DMS53 treated with DMSO at 0.1 percent for 48 hours (cell line): ENCODE measurements around the gene CREM.
A peak's percentile ranks its signal among the peaks of the same experiment; 100 is the strongest.
"Not testable (repeated sequence)": the region's sequence is repeated elsewhere in the genome, so short reads cannot be mapped to it uniquely, and the experiment has no call there.

ENCODE experiments used
- DNase-seq: peaks from one replicate; lab custom pipeline; 2025; ENCODE audit not compliant: unreplicated experiment; lab: John Stamatoyannopoulos, UW

CREM gene

DNA sequence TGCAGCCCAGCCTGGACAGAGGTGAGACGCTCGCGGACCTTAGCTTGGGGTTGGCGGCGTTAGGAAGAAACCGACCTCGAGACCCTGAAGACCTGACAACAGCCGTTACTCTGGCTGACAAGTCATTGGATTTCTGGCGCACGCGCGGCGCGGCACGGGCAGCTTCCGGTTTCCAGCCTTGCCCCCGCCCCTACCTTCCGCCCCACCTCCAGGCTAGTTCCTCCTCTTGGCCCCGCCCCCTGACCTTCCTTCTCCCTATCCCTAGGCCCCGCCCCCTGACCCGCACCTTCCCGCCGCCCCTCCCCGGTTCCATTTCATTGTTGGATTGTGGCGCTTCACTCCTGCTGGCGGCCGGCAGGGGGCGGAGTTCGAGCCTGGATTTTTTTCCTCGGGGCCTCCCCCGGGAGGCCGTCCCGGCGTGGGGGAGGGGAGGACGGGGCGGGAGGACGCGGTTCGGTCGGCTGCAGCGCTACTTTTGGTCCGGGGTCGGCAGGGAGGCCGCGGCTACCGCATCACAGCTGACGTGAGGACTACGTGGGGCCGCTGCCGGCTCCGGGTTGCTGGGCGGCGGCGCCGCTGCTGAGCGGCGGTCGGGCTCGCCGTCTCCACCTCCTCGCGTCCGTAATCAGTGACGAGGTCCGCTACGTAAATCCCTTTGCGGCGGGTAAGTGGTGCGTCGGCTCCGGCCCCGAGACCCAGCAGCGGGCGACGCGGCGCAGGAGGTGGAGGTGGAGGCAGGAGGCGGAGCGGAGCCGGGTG is at the start of gene CREM:
CREM (plus strand) TSS at position 317 of the 759 bp plus-strand sequence. CDS start 10,990 bp downstream, outside the sequence.
- DNase-seq, result peak; percentile 91

GRCh38 chr10:35079265-35079664 is 47.4 kb upstream of the CREM start:
- DNase-seq, result no peak

- DNase-seq, result no peak
These were observed 46.9 kb upstream of the CREM start for GRCh38 chr10:35079763-35080162.

GRCh38 chr10:35080261-35080660 is 46.4 kb upstream of the CREM start:
- not testable (repeated sequence) for DNase-seq

DNA sequence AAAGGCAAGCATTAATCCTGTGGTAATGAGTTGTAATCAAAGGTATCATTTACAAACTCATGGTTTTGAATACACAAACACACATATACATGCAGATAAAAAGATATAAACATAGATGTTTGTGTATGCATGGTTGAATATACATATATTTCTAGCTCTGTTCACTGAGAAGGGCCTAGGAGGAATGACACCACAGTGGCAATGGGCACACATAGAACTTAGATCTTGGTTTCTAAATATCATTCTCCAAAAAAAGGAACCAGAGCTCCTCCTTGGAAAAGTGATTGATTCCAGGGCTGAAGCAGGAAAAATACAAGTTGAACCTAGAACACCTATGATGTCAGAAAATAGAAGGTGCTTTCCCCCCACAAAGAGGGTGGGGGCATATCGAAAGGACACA is 43.4 kb upstream of the CREM start:
- no peak for DNase-seq

GRCh38 chr10:35089611-35090161 is 37.0 kb upstream of the CREM start:
- no peak for DNase-seq

DNA sequence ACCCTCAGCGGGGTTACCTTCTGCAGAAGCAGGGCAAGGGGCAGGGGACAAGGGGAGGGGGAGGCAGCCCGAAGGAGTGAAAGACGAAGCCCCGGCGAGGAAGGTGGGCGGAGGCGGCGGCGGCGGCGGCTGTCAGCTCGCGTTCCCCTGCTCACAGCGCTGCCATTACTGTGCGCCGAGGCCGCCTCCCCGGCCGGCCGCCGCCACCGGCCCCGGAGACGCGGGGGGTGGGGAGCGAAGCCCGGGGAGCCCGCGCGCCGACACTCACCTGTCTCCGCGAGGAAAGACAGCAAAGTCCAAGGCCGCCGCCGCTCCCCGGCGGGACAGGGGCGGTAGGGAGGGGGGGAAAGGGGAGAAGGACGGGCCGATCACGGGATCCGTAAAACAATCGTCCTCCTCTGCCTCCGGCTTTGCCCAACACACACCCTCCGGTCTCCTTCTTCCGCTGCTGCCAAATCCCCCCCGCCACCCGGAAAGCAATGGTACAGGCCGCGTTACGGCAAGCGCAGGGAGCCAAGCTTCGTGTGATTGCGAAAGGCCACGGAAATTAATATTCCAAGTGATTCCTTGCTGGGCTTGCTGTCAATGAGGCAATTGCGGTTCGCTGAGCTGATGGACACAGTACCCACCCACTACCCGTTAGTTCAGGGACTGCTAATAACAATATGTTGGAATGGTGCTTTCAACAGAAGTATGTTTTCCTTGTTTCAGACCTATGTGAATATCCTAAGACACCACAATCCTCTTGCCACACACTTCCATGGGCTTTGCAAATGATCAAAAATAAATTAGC is 36.3 kb upstream of the CREM start, which contains the start of gene CUL2:
CUL2 (minus strand) TSS at position 180 of the 793 bp plus-strand sequence. CDS start 19,024 bp downstream, outside the sequence.
- DNase-seq, result peak; percentile 90

GRCh38 chr10:35091994-35092790 is 34.5 kb upstream of the CREM start:
- no peak for DNase-seq

GRCh38 chr10:35092851-35093250 is 33.8 kb upstream of the CREM start:
- no peak for DNase-seq

DNA sequence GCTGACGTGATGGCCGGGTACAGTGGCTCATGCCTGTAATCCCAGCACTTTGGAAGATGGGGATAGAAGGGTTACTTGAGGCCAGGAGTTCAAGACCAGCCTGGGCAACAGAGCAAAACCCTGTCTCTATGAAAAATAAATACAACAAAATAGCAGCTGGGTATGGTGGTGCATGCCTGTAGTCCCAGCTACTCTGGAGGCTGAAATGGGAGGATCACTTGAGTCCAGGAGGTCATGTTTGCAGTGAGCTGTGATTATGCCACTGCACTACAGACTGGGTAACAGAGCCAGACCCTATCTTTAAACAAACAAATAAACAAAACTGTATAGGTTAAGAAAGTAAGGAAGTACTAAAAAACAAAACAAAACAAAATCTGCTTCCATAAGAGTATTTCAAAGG is 30.3 kb upstream of the CREM start:
- DNase-seq, result no peak

- no peak for DNase-seq
These were observed 29.1 kb upstream of the CREM start for GRCh38 chr10:35097510-35097909.

GRCh38 chr10:35103882-35104281 is 22.8 kb upstream of the CREM start:
- DNase-seq, result no peak

DNA sequence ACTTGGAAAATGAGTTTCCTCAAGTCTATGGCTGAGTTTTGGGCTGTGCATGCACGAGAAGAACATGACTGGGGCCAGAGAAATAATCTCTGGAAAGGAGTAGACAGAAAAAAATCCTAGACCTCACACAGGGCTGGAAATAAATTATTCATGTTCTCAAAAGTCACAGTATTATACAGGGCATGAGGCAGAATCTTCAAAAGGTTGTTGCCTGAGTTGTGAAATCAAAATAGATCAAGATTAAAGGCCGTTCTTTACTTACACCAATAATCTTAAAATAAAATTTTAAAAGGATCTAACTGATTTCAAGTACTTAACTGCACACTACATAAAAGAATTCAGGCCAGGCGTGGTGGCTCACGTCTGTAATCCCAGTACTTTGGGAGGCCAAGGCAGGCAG is 14.1 kb upstream of the CREM start:
- DNase-seq, result no peak

DNA sequence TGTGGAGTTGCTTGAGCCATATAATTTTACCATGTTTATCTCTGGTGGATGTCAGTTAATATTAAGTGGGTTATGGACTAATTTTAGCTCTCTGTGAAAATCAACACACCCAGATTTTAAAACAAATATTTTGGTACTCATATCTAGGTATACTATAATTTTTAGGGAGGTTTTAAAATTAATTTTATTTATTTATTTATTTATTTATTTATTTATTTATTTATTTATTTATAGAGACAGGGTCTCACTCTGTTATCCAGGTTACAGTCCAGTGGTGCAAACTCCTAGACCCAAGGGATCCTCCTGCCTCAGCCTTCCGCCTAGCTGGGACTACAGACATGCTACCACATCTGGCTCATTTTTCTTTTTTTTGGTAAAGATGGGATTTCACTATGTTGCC is 7.3 kb upstream of the CREM start:
- no peak for DNase-seq

- DNase-seq, result no peak
These were observed 2.1 kb upstream of the CREM start for GRCh38 chr10:35124540-35124939.

DNA sequence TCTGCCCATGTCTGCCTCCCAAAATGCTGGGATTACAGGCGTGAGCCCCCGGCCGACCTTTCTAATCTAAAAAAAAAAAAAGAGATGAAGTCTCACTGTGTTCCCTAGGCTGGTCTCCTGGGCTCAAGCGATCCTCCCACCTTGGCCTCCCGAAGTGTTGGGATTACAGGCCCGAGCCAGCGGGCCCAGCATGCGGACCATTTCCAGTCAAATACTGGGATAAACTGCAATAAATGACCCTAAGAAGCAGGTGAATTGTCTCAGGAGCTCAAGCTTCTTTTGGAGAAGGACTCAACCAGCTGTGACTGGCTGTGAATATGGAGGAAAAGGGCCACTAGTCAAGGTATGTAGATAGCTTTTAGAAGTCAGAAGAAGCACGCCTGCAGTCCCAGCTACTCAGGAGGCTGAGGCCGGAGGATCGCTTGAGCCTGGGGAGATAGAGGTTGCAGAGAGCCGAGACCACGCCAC is 550 bp upstream of the CREM start:
- peak; percentile 42 for DNase-seq

DNA sequence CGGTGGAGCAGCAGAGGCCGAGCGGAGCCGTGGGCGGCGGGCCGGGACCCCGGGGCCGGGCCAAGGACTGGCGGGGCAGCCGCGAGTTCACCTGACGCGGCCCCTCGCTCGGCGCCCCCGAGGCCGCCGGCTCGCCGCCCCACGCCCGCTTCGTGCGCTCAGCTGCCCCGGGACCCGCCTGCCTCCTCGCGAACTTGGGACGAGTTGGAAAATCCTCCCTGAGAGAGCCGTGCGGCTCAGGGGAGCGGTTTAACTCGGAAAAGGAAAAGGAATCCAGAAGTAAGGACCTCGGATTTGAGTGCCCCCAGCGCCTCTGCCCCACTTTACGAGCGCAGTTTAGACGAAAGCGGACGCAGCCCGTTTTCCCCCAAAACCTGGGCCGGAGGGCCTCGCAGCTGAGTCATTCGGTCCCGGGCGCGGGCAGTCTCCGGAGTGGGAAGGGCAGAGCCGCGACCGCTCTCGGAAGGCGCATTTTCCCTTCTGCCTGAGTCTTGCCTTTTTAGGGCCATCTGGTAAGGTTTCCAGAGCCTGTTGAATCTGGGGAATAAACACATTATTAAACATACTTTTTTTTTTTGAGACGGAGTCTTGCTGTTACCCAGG is 744 bp downstream of the CREM start:
- peak; percentile 49 for DNase-seq

DNA sequence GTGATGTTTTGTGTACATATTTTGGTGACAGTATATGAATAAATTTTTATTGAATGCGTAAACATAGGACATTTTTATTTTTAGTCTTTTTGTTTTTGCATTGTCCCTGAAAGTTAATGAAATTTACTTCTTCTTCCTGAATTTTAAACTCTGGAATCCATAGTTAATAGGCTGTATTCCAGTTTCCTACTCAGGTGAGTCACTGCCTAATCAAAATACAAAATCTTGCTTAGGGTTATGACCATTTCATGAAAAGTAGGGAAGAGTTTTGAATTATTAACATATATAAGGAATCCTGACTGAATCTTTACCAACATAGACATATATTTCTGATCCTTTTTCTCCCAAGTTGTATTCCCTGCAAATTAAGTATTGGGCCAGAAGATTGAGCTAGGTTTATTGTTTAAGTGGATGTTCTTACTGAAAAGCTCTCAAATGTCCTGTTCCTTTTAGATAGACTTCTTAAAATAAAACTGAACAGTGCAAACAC is 2.6 kb downstream of the CREM start:
- DNase-seq, result no peak

- peak; percentile 51 for DNase-seq
These were observed 4.0 kb downstream of the CREM start for GRCh38 chr10:35130663-35131062.

DNA sequence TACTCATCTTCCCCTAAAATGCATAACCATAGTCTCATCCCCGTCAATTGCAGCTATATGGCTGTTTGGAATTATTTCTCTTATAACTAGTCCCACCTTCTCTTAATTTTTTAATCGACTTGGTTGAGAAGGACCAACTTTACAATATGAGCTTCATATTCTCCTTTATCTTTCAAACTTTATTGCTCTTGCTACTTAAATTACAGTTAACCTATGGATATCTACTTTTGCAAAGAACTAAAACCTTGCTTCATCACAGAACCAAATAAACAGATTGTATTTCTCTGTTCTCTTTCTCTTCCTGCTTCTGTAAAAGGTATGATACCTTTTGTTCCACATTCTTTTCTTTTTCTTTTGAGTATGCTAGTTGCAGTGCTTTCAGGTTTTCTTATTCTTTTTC is 6.1 kb downstream of the CREM start:
- DNase-seq, result no peak
